Left hindlimb (tissue), 1 donor: ENCODE measurements around the gene SLC26A3.

ENCODE experiments used
- DNase-seq: peaks from one replicate; pipeline ENCODE4 v3.0.0-alpha.2; 2018

The SLC26A3 gene

GRCh38 chr7:107815254-107815882 lies 12.3 kb upstream of the SLC26A3 start:
- no peak for DNase-seq

- DNase-seq, result no peak
Observed at GRCh38 chr7:107813524-107813923, 10.5 kb upstream of the SLC26A3 start.

GRCh38 chr7:107811934-107812333 lies 8.9 kb upstream of the SLC26A3 start:
- no peak for DNase-seq

- no peak for DNase-seq
Observed at GRCh38 chr7:107810626-107811025, 7.6 kb upstream of the SLC26A3 start.

GRCh38 chr7:107809179-107809578 lies 6.2 kb upstream of the SLC26A3 start:
- DNase-seq, result no peak

- DNase-seq, result no peak
Observed at GRCh38 chr7:107799647-107800264, 3.3 kb downstream of the SLC26A3 start.

- no peak for DNase-seq
Observed at GRCh38 chr7:107792364-107792763, 10.7 kb downstream of the SLC26A3 start.

GRCh38 chr7:107789647-107790046 lies 13.4 kb downstream of the SLC26A3 start:
- no peak for DNase-seq

- DNase-seq, result no peak
Observed at GRCh38 chr7:107788662-107789061, 14.4 kb downstream of the SLC26A3 start.

- DNase-seq, result no peak
Observed at GRCh38 chr7:107788216-107788615, 14.8 kb downstream of the SLC26A3 start.

- no peak for DNase-seq
Observed at GRCh38 chr7:107785926-107786325, 17.1 kb downstream of the SLC26A3 start.

- no peak for DNase-seq
Observed at GRCh38 chr7:107785170-107785569, 17.9 kb downstream of the SLC26A3 start.

GRCh38 chr7:107783648-107784047 lies 19.4 kb downstream of the SLC26A3 start:
- no peak for DNase-seq

GRCh38 chr7:107782374-107782773 lies 20.6 kb downstream of the SLC26A3 start:
- DNase-seq, result no peak

- DNase-seq, result no peak
Observed at GRCh38 chr7:107779647-107780099, 23.4 kb downstream of the SLC26A3 start.

- no peak for DNase-seq
Observed at GRCh38 chr7:107778283-107778682, 24.7 kb downstream of the SLC26A3 start.

GRCh38 chr7:107777702-107778101 lies 25.3 kb downstream of the SLC26A3 start:
- DNase-seq, result no peak

- DNase-seq, result no peak
Observed at GRCh38 chr7:107773027-107773426, 30.0 kb downstream of the SLC26A3 start.

GRCh38 chr7:107768263-107768662 lies 34.8 kb downstream of the SLC26A3 start:
- no peak for DNase-seq

- DNase-seq, result no peak
Observed at GRCh38 chr7:107767391-107767790, 35.6 kb downstream of the SLC26A3 start.

- DNase-seq, result no peak
Observed at GRCh38 chr7:107758667-107759066, 44.4 kb downstream of the SLC26A3 start.

GRCh38 chr7:107754642-107755041 lies 48.4 kb downstream of the SLC26A3 start:
- DNase-seq, result no peak

GRCh38 chr7:107751113-107751512 lies 51.9 kb downstream of the SLC26A3 start:
- no peak for DNase-seq

GRCh38 chr7:107746006-107746405 lies 57.0 kb downstream of the SLC26A3 start:
- no peak for DNase-seq

- DNase-seq, result no peak
Observed at GRCh38 chr7:107744345-107744750, 58.7 kb downstream of the SLC26A3 start.
